Subcutaneous adipose tissue (tissue), 4 donors: ENCODE data around the gene CAST. TPM values are rescaled to one million over a fixed set of nuclear protein-coding genes. Genes with fewer than 3 reads are reported as not detected.

ENCODE experiments used
- total RNA-seq, 4 donors: library from RNA; depleted of rRNA; stranded (reverse); fragments of >200 nt; gene quantifications; one replicate each; pipeline ENCODE4 v1.1.0, GENCODE V29; 2016
- TF ChIP-seq, protein P1 (sequence below): fragments of 450-650 bp; IDR thresholded peaks from one replicate; pipeline ENCODE4 v1.5.1; 2016; ENCODE audit warnings: low read depth, mild to moderate bottlenecking, control low read depth, antibody characterized with exemption, moderate library complexity

The CAST gene
- total RNA-seq, 4 donors from 2014 or later = 296 to 432 (median 373) TPM

DNA sequence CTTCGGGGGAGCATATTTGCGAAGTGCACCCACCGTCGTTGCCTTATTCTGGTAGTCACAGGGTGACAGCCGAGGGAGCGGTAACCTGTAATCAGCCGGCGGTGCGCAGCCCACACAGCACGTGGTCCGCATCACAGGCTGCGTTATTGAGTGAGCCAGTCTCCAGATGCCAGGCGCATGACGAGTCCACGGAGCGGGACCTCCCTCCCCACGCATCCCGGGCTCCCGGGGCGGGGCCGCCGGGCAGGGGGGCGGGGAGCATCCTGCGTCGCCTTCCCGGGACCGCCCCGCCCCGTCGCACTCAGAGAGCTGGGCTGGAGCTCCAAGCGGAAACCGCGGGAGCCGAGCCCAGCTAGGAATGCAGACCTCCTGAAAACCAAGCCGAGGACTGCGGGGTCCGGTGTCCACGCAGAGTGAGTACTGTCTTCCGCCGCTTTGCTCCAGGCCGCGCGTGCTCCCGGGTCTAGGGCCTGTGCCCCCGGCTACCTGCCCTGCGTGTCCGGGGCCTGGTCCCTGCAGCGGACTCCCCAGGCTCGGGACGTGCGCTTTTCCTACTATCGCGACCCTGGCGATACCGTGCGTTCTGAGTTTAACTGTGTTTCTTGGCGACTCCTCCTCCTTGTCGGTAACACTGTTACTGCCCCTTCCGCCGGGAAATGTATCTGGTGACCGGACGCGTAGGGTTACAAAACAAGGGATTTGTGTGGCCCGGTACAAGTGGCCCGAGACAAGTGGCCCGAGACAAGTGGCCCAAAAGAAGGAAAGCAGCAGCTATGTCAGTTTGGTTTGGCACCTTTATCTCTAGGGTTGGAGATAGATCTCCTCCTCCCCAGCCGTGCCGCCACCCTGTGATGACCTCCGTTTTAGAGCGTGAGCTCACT lies 40.6 kb downstream of the CAST start:
- TF ChIP-seq, protein P1, sequence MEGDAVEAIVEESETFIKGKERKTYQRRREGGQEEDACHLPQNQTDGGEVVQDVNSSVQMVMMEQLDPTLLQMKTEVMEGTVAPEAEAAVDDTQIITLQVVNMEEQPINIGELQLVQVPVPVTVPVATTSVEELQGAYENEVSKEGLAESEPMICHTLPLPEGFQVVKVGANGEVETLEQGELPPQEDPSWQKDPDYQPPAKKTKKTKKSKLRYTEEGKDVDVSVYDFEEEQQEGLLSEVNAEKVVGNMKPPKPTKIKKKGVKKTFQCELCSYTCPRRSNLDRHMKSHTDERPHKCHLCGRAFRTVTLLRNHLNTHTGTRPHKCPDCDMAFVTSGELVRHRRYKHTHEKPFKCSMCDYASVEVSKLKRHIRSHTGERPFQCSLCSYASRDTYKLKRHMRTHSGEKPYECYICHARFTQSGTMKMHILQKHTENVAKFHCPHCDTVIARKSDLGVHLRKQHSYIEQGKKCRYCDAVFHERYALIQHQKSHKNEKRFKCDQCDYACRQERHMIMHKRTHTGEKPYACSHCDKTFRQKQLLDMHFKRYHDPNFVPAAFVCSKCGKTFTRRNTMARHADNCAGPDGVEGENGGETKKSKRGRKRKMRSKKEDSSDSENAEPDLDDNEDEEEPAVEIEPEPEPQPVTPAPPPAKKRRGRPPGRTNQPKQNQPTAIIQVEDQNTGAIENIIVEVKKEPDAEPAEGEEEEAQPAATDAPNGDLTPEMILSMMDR = no peak

DNA sequence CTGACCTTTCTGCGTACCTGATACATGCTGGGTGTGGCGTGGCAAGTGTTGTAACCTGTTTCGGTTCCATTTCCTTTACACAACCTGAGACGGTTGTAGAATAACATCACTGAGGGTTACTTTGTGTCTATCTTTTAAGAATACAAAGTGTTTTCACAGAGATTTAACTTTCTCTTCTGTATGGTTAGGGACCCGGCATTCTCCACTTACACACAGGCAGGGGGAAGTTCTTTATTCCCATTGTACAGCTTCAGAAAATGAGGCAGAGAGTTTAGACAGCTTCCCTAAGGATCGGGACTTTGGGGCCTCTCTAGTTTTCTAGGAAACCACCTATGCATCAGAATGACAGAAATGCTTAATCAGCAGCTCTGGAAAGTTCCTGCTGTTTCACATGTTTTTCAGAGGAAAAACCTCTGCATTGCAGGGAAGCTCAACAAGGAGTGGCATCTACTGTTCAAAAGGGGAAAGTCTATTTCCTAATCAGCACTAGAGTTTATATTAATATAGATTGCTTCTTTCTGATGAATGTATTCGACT lies 41.3 kb downstream of the CAST start:
- TF ChIP-seq, protein P1 = no peak

DNA sequence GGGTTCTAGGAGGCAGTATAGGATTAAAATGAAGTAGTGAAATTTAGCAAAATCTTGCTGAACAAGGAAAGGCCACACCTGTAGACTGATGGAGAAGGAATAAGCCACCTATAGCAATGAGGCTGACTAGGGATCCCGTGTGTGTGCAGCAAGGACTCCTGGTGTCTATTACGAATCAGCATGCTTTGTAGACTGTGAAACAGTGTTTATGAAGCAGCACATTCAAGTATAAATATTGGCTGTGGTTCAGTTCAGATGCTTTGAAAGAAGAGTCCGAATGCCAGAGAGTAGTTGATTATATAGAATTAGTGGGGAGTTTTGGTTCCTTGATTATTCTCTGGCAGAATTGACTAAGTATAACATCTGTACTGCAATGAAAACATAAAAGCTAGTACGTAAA lies 41.8 kb downstream of the CAST start:
- TF ChIP-seq, protein P1 = no peak

- TF ChIP-seq, protein P1 = no peak
These were observed 44.4 kb downstream of the CAST start for GRCh38 chr5:96706433-96707111.

GRCh38 chr5:96708600-96708999 lies 46.4 kb downstream of the CAST start:
- TF ChIP-seq, protein P1 = no peak

DNA sequence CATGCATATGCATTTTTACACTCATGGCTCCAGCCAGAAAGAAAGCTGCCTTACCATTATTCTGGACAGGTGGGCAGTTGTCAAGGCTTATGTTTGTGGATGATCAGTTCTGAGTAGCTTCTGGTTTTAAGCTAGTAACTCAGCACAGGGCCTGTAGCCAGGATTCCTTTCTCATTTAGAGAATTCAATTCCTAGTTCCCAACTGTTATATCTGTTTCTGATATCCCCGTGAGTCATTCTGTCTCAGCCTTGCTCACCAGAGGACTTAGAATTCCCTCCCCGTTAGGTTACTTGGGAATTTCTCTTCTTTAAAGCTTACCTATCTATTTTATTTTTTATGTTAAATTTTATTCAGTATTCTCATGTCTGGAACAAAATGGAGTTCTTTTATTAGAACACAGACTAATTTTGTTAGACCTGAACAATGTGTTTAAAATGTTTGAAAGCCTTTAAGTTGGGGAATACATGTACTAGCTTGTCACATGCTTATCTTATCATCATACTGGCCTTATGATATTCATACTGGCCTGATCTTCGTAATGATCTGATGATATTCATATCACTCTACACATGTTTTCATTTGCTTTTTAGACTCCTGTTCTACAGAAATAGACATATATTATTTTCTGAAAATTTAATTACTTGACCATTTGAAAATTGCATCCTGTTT lies 47.1 kb downstream of the CAST start:
- TF ChIP-seq, protein P1 = no peak
